Activated CD8-positive, alpha-beta memory T cell treated with anti-CD3 and anti-CD28 coated beads for 36 hours (primary cell): Measurements from ENCODE around the gene NME3. TPM values are rescaled to one million over a fixed set of nuclear protein-coding genes. Genes with fewer than 3 reads are reported as not detected.

Source experiments
- CTCF ChIA-PET: fragments of 350-600 bp; sonication (Branson Sonifier 250); formaldehyde crosslinking; loops from one replicate; lab custom pipeline; 2021; ENCODE audit warnings: antibody characterized with exemption; lab: Charles Lee
- POLR2A ChIA-PET: fragments of 350-600 bp; sonication (Branson Sonifier 250); formaldehyde crosslinking; loops from one replicate; lab custom pipeline; 2021; ENCODE audit warnings: antibody characterized with exemption; lab: Charles Lee
- total RNA-seq, 2 experiments: library from RNA; stranded (reverse); gene quantifications; one replicate each; pipeline ENCODE4 v1.2.3, GENCODE V29; 2021

The NME3 gene
- total RNA-seq, 2 experiments from 2014 or later = 27.0 to 30.0 TPM

GRCh38 chr16:1794908-1795666 is 23.7 kb upstream of the NME3 start:
- POLR2A ChIA-PET = no interaction called here
- CTCF ChIA-PET = no interaction called here

- POLR2A ChIA-PET = no interaction called here
- CTCF ChIA-PET = interaction anchor here (1.3 kb wide), 1 partner anchor 12 kb away, joined by 3 read pairs; the partner anchor contains the start of genes NUBP2 and SPSB3
These were observed 23.0 kb upstream of the NME3 start for GRCh38 chr16:1794221-1794871.

GRCh38 chr16:1793578-1794220 is 22.4 kb upstream of the NME3 start, which contains the start of gene IGFALS:
Gene IGFALS (minus strand): TSS chr16:1793705. CDS start chr16:1793652, 53 bp downstream.
- CTCF ChIA-PET = interaction anchor here (1.3 kb wide), 1 partner anchor 11 kb away, joined by 3 read pairs; the partner anchor contains the start of genes NUBP2 and SPSB3
- POLR2A ChIA-PET = no interaction called here

- ChIA-PET POLR2A (no interaction called here), CTCF (interaction anchor here (0.9 to 1.3 kb wide), 2 partner anchors 9 to 10 kb away, joined by 3 read pairs; partner anchors contain the start of genes NUBP2 and SPSB3)
These were observed 21.7 kb upstream of the NME3 start for GRCh38 chr16:1792836-1793577.

DNA sequence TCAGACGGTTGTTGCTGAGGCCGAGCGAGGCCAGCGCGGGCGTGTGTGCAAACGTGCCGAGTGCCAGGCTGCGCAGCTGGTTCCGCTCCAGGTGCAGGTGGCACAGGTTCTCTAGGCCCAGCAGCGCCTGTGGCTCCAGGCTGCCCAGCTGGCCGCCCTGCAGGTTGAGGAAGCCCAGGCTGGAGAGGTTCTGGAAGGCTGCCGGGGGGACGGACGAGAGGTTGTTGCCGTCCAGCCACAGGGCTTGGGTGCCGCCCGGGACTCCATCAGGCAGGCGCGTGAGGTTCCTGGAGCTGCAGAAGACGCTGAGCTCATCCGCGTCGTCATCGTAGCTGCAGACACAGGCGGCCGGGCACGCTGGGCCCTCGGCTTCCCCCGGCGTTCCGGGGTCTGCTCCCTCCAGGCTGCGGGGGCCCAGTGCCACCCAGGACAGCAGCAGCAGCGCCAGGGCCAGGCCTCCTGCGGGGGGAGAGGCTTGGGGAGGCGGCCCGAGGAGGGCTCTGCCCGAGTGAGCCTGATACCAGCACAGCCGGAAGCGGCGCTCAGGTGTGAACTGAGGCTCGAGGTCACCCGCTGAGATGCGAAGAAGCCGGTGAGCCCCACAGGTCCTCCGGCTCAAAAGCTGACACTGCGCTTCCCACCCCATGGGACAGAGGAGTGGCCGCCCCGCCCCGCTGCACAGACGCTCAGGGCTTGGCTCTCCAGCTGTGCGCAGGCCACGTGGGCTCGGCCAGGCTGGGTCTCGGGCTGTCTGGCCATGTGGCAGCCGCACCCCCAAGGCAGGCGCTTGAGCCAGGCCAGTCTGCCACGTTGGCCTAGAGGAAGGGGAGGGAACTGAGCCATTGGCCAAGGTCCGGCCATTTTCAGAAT is 20.8 kb upstream of the NME3 start:
- ChIA-PET CTCF (interaction anchor here (0.9 kb wide), 1 partner anchor 10 kb away, joined by 3 read pairs; no protein-coding TSS in a partner anchor), POLR2A (interaction anchor here (0.7 kb wide), 1 partner anchor 9 kb away, joined by 5 read pairs; the partner anchor contains the start of genes NUBP2 and SPSB3)

- ChIA-PET POLR2A (interaction anchor here (0.6 to 0.7 kb wide), 2 partner anchors 9 to 148 kb away, joined by 5 to 6 read pairs; partner anchors contain the start of genes NUBP2 and SPSB3), CTCF (no interaction called here)
These were observed 20.1 kb upstream of the NME3 start for GRCh38 chr16:1791256-1791942.

DNA sequence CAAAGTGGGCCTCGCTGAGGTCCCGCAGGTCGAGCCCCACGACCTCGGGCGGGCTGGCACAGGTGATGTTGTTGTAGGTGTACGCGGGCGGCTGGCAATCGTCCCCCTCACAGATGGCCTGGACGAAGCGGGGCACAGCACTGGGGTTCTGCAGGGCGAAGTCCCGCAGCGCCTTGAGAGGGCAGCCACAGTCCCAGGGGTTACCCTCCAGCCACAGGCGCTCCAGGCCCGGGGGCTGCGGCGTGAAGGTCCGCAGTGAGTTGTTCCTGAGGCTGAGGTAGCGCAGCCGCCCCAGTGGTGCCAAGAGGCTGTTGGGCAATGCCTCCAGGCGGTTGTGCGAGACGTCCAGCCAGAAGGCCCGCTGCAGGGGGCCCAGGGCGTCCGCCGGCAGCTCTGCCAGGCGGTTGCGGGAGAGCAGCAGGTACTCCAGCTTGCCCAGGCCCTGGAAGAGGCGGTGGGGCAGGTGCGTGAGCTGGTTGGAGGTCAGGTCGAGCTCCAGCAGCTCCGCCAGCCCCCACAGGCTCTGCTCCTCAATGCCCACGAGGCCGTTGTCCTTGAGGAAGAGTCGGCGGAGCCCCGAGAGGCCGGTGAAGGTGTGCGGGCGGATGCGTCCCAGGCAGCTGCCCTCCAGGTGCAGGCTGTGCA is 19.4 kb upstream of the NME3 start:
- ChIA-PET CTCF (no interaction called here), POLR2A (interaction anchor here (0.6 kb wide), 1 partner anchor 148 kb away, joined by 6 read pairs; no protein-coding TSS in a partner anchor)

DNA sequence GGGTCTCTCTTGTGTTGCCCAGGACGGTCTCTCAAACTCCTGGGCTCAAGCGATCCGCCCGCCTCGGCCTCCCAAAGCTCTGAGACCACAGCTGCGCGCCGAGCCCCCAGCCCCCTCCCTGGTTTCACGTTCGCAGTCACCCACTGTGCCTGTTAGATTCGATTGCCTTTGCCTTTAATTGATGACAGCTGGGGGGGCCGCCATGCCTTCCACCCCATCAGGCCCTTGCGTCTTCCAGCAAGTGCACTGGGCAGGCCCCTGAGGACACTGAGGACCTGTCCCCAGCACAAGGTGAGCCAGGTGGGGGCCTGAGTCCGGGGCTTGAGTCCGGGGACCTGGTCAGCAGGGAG is 18.9 kb upstream of the NME3 start:
- ChIA-PET POLR2A (no interaction called here), CTCF (no interaction called here)

DNA sequence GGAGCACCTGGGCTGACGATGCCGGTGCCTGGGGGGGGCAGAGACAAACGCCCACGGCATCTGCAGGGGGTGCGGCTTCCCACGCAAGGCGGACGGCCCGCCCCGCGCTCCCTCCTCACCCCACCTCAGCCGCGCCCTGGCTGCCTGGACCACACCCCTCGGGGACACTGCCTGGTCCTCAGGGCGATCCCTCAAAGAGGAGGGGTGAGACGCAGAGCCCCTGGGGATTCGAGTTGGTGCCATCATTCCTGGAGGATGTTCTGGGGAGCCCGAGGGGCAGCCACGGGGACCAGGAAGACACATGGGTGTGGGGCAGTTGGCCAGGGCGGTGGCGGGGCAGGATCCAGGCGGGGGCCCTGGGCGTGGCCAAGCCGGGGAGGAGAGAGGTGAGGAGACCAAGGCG is 18.3 kb upstream of the NME3 start:
- CTCF ChIA-PET = no interaction called here

GRCh38 chr16:1788708-1789100 is 17.4 kb upstream of the NME3 start:
- POLR2A ChIA-PET = no interaction called here
- CTCF ChIA-PET = no interaction called here

More for the DNA sequence above, 18.3 kb upstream of the NME3 start:
- POLR2A ChIA-PET = no interaction called here

- CTCF ChIA-PET = no interaction called here
- POLR2A ChIA-PET = no interaction called here
These were observed 16.9 kb upstream of the NME3 start for GRCh38 chr16:1788095-1788707.

- ChIA-PET POLR2A (no interaction called here), CTCF (no interaction called here)
These were observed 16.2 kb upstream of the NME3 start for GRCh38 chr16:1787322-1788094.

DNA sequence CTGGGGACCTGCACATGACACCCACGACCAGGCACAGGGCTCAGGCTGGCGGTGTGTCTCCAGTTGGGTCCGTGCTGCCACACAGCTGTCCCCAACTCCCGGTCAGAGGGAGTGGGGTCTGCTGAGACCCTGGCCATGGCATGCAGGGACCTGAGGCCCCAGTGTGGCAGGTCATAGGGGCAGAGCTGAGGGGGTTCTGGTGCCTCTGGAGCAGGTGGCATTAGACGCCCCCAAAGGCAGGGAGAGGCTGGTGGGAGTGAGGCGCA is 15.6 kb upstream of the NME3 start:
- POLR2A ChIA-PET = no interaction called here
- CTCF ChIA-PET = no interaction called here

DNA sequence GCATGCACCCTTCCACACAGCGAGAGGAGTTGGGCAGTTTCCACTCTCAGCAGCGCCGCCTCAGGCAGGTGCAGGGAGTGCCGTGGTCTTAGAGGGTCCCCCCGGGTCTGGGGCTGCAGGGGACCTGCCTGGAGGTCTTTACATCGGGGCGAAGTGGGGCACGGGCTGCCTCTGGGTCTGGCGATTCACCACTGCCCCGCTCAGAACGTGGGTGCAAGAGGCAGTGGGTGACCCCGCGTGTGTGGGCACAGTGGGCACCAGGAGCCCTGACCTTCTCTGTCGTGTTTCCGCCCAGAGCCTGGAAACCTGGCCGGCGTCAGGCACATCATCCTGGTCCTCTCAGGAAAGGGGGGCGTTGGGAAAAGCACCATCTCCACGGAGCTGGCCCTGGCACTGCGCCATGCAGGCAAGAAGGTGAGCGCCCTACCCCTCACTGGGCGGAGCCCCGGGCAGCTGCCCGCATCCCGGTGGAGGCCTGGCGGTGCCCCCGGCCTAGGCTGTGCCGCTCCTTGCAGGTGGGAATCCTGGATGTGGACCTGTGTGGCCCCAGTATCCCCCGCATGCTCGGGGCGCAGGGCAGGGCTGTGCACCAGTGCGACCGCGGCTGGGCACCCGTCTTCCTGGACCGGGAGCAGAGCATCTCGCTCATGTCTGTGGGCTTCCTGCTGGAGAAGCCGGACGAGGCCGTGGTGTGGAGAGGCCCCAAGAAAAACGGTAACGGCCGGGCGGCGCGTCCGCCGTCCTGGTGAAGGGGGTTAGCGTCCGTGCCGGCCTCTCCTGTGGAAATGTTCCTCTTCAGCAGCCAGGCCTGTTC is 15.1 kb upstream of the NME3 start:
- CTCF ChIA-PET = no interaction called here
- POLR2A ChIA-PET = no interaction called here

- CTCF ChIA-PET = interaction anchor here (1.1 kb wide), 1 partner anchor 1042 kb away, joined by 4 read pairs; no protein-coding TSS in a partner anchor
- POLR2A ChIA-PET = interaction anchor here (1.1 kb wide), 1 partner anchor 14 kb away, joined by 3 read pairs; no protein-coding TSS in a partner anchor
These were observed 14.5 kb upstream of the NME3 start for GRCh38 chr16:1785846-1786170.
